Activated CD4-positive, alpha-beta T cell treated with anti-CD3 and anti-CD28 coated beads for 48 hours (primary cell): Measurements from ENCODE around the gene TRIM33.
"Not testable (repeated sequence)": the region's sequence is repeated elsewhere in the genome, so short reads cannot be mapped to it uniquely, and the experiment has no call there.

Source experiments
- DNase-seq: peaks from one replicate; pipeline ENCODE4 v3.0.0-alpha.2; 2020

The TRIM33 gene

GRCh38 chr1:114462963-114463362 lies 48.0 kb downstream of the TRIM33 start:
- DNase-seq = no peak

DNA sequence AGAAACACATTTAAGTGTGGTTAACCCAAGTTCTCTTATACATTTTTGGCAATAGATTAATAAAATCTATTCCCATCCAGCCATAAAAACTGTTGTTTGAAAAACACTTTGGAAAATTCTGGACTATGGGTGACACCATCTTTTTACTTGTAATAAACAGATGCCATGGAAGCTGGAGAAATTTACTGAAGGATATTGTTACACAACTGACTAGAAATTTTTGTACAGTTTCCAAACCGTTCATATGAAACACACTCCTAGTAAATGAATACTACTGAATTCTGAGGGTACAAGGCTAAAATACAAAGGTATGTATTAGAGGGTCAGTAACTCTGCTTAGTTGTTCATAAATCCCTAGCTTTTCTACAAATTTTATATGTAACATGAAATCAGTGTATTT lies 48.7 kb downstream of the TRIM33 start:
- DNase-seq = no peak

DNA sequence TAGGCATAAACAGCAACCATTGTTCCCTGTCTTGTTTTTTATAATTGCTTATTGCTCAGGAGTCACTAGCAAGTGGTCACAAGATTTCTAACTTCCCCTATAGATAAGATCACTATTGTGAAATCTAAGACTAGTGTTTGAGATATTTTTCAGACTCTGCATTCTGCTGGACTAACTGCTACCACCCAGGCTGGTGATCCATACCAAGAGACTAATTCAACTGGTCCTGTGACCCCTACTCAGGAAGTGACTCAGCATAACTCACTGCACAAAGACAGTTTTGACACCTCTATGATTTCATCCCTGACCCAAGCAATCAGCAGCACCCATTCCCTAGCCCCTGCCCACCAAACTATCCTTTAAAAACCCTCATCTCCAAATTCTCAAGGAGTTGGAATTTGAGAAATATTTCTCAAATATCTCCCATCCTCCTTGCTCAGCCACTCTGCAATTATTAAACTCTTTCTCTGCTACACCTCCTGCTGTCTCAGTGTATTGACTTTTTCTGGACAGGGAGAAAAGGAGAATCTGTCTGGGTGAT lies 52.7 kb downstream of the TRIM33 start:
- DNase-seq = peak; percentile 8

- DNase-seq = no peak
Measured at GRCh38 chr1:114457675-114458236, 53.2 kb downstream of the TRIM33 start.

DNA sequence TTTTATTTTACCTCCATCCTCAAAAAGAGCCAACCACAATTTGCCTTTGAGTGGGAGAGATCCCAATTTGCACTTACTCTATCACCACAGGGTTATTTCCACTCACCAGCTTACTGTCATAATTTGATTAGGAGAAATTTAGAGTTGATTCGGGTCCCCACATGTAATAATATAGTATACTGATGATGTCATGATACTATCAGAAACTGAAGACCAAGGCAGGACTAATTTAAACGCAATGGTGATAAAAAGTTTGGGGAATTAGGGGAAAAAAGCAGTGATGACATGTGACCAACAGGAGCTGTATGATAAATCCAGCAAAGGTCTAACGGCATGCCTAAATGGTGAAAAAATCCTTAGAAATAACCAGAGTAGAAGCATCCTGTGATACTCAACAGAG lies 54.4 kb downstream of the TRIM33 start:
- no peak for DNase-seq

GRCh38 chr1:114455102-114455785 lies 55.8 kb downstream of the TRIM33 start:
- DNase-seq = no peak

- no peak for DNase-seq
Measured at GRCh38 chr1:114454539-114454938, 56.5 kb downstream of the TRIM33 start.

GRCh38 chr1:114453361-114453784 lies 57.6 kb downstream of the TRIM33 start:
- DNase-seq = no peak

- no peak for DNase-seq
Measured at GRCh38 chr1:114448370-114449036, 62.5 kb downstream of the TRIM33 start.

DNA sequence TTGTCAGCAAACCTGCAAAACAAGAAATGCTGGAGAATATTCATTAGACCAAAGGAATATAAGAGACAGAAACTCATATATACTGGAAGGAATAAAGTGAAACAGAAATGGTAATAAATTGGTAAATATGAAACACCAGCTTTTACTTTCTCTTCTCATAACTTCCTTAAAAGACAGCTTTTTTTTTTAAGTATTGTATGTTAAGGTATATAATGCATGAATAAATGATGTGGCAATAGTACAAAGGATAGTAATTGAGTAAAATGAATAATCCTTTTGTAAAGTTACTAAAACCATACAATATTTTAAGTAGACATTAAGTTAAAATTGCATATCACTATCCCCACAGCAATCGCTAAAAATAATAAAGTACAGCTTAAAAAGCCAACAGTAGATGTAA lies 64.8 kb downstream of the TRIM33 start:
- DNase-seq = no peak

DNA sequence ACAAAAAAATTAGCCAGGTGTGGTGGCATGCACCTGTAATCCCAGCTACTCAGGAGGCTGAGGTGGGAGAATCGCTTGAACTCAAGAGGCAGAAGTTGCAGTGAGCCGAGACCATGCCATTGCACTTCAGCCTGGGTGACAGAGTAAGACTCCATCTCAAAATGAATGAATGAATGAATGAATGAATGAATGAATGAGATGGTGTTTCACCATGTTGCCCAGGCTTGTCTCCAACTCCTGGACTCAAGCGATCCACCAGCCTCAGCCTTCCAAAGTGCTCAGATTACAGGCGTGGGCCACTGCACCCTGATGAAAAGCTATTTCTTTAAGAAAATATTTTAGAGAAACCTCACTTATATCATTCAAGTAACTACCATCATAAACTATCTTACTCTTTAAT lies 67.8 kb downstream of the TRIM33 start:
- not testable (repeated sequence) for DNase-seq

DNA sequence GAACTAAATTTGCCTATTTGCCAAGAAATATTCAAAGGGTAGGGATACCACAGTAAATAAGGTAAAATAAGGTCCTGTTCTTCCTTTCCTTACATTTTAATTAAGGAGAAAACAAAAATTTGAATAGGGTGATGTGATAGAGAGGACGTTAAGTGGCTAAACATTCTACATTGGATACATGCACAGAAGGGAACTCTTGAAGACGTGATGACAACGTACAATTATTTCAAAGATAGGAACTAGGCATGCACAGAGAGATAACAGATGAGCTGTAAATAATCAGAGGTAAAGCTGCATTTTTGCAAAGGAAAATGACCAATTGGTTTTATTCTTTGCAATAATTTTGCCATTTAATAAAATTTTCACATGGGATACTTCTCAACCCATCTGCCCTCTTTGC lies 69.7 kb downstream of the TRIM33 start:
- no peak for DNase-seq

DNA sequence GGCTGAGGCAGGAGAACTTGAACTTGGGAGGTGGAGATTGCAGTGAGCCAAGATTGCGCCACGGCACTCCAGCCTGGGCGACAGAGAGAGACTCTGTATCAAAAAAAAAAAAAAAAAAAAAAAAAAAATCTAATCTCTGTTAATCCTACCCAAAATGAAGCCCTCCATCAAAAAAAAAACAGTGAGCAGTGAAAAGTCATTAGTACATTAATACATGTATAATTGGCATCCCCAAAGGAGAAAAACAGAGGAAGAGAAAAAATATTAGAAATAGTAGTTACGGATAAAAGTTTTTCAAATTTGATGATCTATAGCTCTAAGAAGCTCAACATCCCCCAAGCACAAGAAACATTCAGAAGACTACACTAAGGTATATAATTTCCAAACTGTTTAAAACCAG lies 71.6 kb downstream of the TRIM33 start:
- DNase-seq = no peak

GRCh38 chr1:114437812-114438211 lies 73.2 kb downstream of the TRIM33 start:
- DNase-seq = no peak

DNA sequence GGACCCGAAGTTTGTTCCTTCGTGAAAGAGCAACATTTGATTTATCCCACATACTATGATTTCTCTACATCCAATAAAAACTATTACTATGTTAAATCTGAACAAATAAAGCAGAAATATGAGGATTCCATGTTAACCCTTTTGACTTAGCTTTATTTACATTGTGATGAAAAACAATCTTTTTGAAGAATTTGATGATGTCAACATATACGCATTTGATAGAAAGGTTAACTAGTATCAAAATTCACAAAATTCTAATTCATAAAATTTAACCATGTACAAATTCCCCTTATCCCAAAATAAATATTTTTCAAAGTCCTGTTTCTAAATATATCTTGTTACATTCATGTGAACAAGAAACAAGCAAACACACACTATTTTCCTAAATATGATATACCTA lies 74.2 kb downstream of the TRIM33 start:
- DNase-seq = no peak

GRCh38 chr1:114435088-114435715 lies 75.8 kb downstream of the TRIM33 start:
- DNase-seq = no peak

GRCh38 chr1:114431026-114431425 lies 80.0 kb downstream of the TRIM33 start:
- DNase-seq = no peak

DNA sequence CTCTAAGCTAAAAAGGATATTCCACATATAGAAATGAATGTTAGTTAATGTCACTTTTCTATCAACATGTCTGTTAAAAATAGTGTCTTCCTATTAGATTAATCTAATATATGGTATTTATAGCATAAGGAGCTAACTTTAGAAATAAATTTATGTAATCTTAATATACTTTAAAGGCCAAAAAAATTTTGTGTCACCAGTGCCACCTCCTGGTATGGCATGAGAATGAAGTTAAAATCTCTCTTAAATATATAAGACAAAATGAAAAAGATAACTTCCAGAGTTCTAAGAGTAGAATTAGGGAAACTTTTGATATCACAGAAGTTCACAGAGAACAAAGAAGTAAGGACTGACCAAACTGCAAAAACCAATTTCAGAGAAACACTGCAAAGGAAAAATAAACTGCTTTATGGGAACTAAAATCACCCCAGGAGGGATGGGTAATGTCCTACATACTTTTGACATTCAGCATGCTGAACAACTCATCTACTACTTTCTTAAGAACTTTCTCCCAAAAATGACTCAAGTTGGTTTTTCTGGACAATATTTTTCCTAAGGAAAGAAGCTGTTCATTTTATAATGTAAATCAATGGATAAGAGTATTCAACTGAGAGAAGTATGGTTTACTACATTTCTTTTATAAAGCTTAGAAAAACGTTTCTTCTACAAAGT lies 82.8 kb downstream of the TRIM33 start:
- no peak for DNase-seq

- DNase-seq = no peak
Measured at GRCh38 chr1:114427612-114428011, 83.4 kb downstream of the TRIM33 start.

GRCh38 chr1:114423455-114423854 lies 87.5 kb downstream of the TRIM33 start:
- no peak for DNase-seq

GRCh38 chr1:114418948-114419347 lies 92.1 kb downstream of the TRIM33 start:
- DNase-seq = not testable (repeated sequence)

- no peak for DNase-seq
Measured at GRCh38 chr1:114397601-114398000, 113.4 kb downstream of the TRIM33 start.

- DNase-seq = no peak
Measured at GRCh38 chr1:114395863-114396262, 115.1 kb downstream of the TRIM33 start.
